Left cardiac atrium (tissue), 4 donors: Measurements from ENCODE around the gene HIVEP3. TPM values are rescaled to one million over a fixed set of nuclear protein-coding genes. Genes with fewer than 3 reads are reported as not detected.

ENCODE experiments used
- ATAC-seq, 2 donors: fragments of 200-7000 bp; cut with Tn5 transposase; one replicate each; pipeline ENCODE4 v1.9.1; 2020; ENCODE audit warnings: mild to moderate bottlenecking in 2 of 2, moderate library complexity in 2 of 2
- DNase-seq: peaks from one replicate; pipeline ENCODE4 v3.0.0-alpha.2; 2020
- intact Hi-C, 2 donors: fragments of 100-400 bp; cut with DNase I; formaldehyde crosslinking; loops; one replicate each; pipeline versions ENCODE4 v1.14.1 to v1.15.1; 2022 to 2023
- total RNA-seq, 2 donors: library from RNA; stranded (reverse); fragmentation: NEBNext Ultra II Directional; extraction: Animal tissue kit (Norgen Biotek cat#: 25700); gene quantifications; one replicate each; pipeline ENCODE4 v1.2.1, GENCODE V29; 2021
- donor health status: DM: no; HTN: yes; CAD: no.
- donor health status: DM: no; HTN: yes; CAD: no; lungs with severe emphysema.
- donor health status: DM: yes; HTN: yes; CAD: no.
- donor health status: Dilated cardiomyopathy.

HIVEP3 gene
- total RNA-seq, 2 donors from 2014 or later, result 6.6 to 7.2 TPM

- ATAC-seq (peak in 1 of 2 donors; percentile 47), DNase-seq (no peak)
- intact Hi-C loops, result no loop called here
Observed at GRCh38 chr1:41900603-41901444, 17.9 kb downstream of the HIVEP3 start.

GRCh38 chr1:41898191-41898713 lies 20.5 kb downstream of the HIVEP3 start:
- DNase-seq, result peak; percentile 71
- intact Hi-C loops, result no loop called here
- ATAC-seq, result peak; percentile 44 to 74

GRCh38 chr1:41895552-41895951 lies 23.2 kb downstream of the HIVEP3 start:
- ATAC-seq, result no peak
- intact Hi-C loops, result no loop called here

GRCh38 chr1:41894808-41895483 lies 23.8 kb downstream of the HIVEP3 start:
- ATAC-seq, result no peak
- intact Hi-C loops, result no loop called here
- DNase-seq, result no peak

More at GRCh38 chr1:41895552-41895951, 23.2 kb downstream of the HIVEP3 start:
- no peak for DNase-seq

- ATAC-seq (no peak), DNase-seq (no peak)
- intact Hi-C loops, result no loop called here
Observed at GRCh38 chr1:41894101-41894807, 24.5 kb downstream of the HIVEP3 start.

- intact Hi-C loops, result no loop called here
- DNase-seq (no peak), ATAC-seq (peak; percentile 19 to 29)
Observed at GRCh38 chr1:41892301-41892781, 26.4 kb downstream of the HIVEP3 start.

- DNase-seq (no peak), ATAC-seq (peak; percentile 54 to 75)
- intact Hi-C loops, result no loop called here
Observed at GRCh38 chr1:41891199-41891896, 27.4 kb downstream of the HIVEP3 start.

GRCh38 chr1:41890825-41891198 lies 27.9 kb downstream of the HIVEP3 start:
- DNase-seq (no peak), ATAC-seq (peak; percentile 72 to 89)
- intact Hi-C loops, result no loop called here

- ATAC-seq (no peak), DNase-seq (no peak)
- intact Hi-C loops, result no loop called here
Observed at GRCh38 chr1:41889506-41890414, 29.0 kb downstream of the HIVEP3 start.

- intact Hi-C loops, result no loop called here
- ATAC-seq (no peak), DNase-seq (no peak)
Observed at GRCh38 chr1:41888756-41889155, 30.0 kb downstream of the HIVEP3 start.

GRCh38 chr1:41887365-41887764 lies 31.4 kb downstream of the HIVEP3 start:
- no peak for ATAC-seq
- DNase-seq, result no peak

GRCh38 chr1:41884256-41885230 lies 34.2 kb downstream of the HIVEP3 start:
- ATAC-seq (peak in 1 of 2 donors; percentile 56), DNase-seq (no peak)
- intact Hi-C loops, result no loop called here

More at GRCh38 chr1:41887365-41887764, 31.4 kb downstream of the HIVEP3 start:
- intact Hi-C loops, result no loop called here

- ATAC-seq (peak; percentile 58 to 76), DNase-seq (no peak)
- intact Hi-C loops, result no loop called here
Observed at GRCh38 chr1:41883507-41883906, 35.2 kb downstream of the HIVEP3 start.

GRCh38 chr1:41882486-41882885 lies 36.2 kb downstream of the HIVEP3 start:
- intact Hi-C loops, result no loop called here
- DNase-seq (no peak), ATAC-seq (no peak)

- no peak for ATAC-seq
- intact Hi-C loops, result no loop called here
- no peak for DNase-seq
Observed at GRCh38 chr1:41882068-41882477, 36.6 kb downstream of the HIVEP3 start.

GRCh38 chr1:41880950-41881885 lies 37.5 kb downstream of the HIVEP3 start:
- intact Hi-C loops, result no loop called here
- DNase-seq (no peak), ATAC-seq (no peak)
